T follicular helper cell (primary cell): ENCODE results near the gene IGSF3.

ENCODE experiments used
- DNase-seq: peaks from one replicate; pipeline ENCODE4 v3.0.0-alpha.2; 2020; ENCODE audit warnings: low read depth
- total RNA-seq, 2 experiments: gene quantifications; one replicate each; lab custom pipeline; 2026; lab: John Stamatoyannopoulos, UW

Gene IGSF3
- 1.1 to 32.3 reads per million in 2 experiments for total RNA-seq

- DNase-seq: peak; percentile 8
Observed at GRCh38 chr1:116667575-116668105, at the start of gene IGSF3. Gene IGSF3, minus strand, starts transcription at chr1:116667733. Its CDS starts 1,407 bp downstream, at chr1:116666326.

DNA sequence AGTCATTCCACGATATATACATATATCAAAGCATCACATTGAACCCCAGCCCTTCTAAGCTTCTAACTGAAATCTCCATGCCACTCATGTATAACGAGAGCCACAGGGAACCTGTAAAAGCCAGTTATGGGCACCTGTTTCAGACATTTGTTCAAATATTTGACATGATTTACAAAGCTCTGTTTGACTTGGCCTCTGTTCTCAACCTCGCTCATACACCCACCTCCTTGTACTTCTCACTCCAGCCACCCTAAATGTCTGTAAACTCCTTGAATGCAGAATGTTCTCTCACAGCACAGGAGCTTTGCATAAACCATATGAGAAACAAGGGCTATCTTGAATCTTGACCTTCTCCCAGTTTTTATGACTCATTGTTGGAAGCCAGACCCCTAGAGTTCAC, 49.8 kb upstream of the IGSF3 start:
- DNase-seq: no peak

DNA sequence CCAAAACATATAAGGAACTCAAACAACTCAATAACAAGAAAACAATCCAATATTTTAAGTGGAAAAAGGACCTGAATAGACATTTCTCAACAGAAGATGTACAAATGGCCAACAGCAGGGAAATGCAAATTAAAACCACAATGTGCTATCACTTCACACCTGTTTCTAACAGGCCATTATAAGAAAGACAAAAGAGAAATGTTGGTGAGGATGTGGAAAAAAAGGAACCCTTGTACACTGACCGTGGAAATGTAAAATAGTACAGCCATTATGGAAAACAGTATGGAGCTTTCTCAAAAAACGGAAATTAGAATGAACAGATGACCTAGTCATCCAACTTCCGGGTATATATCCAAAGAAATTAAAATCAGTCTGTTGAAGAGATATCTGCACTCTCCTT, 48.9 kb upstream of the IGSF3 start:
- DNase-seq: no peak

GRCh38 chr1:116713474-116713873, 45.9 kb upstream of the IGSF3 start:
- DNase-seq: no peak

DNA sequence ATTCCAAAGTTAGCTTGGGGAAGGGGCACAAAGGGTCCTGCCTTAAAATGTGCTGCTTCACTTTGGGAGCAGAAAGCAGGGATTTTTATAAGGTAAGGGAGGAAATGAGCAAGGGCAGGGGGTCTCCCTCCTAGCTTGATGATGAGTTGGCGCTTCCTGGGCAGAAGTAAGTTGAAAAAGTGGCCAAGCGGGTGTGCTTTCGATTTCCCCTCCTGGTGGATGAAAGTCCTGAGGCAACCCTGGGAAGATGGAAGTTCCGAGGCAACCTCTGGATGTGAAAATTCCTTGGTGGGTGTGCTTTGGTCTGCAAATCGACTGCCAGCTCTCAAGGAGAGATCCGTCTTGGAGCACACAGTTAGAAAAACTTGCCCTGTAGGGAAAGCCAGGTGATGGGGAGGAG, 45.0 kb upstream of the IGSF3 start:
- no peak for DNase-seq

DNA sequence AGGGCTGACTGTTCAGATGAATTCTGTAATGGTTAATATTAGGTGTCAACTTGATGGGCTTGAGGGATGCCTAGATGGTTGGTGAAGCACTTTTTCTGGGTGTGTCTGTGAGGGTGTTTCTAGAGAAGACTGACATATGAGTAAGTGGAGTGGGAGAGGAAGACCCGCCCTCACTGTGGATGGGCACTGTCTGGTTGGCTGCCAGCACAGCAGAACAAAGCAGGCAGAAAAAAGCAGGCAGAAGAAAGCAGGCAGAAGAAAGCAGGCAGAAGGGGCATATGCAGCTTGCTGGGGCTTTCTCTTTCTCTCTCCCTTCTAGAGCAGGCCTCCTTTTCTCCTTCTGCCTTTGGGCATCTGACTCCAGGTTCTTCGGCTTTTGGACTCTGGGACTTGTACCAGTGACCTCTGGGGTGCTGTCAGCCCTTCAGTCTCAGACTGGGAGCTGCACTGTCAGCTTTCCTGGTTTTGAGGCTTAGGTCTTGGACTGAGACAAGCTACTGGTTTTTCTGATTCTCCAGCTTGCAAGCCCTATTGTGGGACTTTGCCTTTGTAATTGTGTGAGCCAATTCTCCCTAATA, 43.8 kb upstream of the IGSF3 start:
- no peak for DNase-seq

DNA sequence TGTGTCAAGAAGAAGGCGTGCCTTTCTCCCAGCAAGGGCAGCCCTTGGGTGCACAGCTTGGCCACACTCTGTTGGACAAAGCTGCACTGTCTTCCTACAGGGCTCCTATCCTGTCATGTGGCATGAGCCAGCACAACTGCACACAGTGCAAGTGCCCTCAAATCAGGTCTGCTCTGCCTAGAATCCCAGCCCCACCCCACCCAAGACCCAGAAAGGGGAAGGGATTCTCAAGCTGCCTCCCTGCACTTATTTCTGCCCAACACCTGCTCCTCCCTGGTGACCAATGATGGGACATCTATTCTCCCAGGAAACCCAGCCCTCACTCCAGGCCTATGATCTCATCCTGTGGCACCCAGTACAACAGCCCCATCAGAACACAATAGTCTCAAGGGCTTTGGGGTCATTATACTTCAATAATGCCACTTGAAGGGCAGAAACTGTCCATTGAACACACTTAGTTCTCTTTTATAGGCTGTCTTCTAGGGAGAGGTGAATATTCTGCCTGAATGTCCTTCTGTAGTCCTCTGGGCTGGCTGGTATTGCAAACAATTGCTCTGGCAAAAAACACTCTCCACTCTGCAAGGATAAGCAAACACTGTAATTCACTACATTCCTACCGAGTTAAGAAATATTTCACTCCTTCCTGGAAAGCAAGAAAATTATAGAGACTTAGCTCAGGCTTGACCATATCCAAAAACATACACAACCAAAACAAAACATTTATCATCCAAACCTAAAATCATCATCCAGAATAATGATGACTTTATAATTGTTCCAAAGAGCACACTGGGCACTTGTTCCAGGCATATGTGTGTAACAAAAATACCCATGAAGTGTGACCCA, 43.1 kb upstream of the IGSF3 start:
- DNase-seq: no peak

DNA sequence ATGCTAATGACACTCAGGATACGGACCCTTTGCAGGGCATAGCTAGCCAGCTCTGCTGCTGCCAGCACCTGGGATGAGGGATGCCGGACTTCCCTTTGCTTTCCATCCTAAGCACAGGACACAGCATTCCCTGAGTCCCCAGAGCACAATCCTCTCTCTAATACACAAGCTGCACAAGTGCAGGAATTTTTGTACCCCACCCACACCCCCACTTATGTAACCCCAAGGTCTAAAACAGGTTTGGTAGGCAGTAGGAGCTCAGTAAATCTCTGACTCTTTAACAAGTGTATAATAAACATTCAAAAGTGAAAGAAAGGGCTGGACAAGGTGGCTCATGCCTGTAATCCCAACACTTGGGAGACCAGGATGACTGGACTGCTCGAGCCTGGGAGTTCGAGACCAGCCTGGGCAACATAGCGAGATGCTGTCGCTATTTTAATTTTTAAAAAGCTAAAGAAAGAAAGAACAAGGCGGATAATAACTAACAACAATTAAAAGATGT, 42.2 kb upstream of the IGSF3 start:
- no peak for DNase-seq

GRCh38 chr1:116708255-116708900, 40.8 kb upstream of the IGSF3 start:
- no peak for DNase-seq

DNA sequence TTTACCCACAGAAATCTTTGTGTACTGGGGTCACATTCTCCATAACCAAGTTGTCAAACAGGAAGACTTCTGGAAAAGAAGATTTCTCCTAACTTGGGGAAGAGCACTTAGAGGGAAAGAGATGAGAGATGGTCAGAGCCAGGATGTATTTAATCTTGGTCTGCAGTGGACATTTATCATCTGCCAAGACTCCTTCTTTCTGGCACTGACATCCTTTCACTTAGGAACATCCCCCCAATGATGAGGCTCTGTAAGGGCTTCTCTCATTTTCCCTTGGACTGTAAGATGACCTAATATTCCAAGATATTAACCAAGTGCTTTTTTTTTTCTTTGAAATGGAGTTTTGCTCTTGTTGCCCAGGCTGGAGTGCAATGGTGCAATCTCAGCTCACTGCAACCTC, 39.3 kb upstream of the IGSF3 start:
- no peak for DNase-seq

DNA sequence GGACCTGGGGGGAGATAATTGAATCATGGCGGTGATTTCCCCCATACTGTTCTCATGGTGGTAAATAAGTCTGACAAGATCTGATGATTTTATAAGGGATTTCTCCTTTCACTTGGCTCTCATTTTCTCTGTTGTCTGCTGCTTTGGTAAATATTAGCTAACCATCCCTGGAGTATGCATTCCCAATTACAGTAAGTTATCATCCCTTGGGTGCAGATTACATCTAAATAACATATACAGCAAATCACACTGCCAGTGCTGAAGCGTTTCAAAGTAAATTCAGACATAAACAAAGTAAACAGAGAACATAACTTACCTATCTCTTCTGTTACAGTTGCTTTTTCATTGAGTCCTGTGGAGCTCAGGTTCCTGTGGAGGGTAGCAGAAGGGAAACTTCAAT, 38.6 kb upstream of the IGSF3 start:
- no peak for DNase-seq

GRCh38 chr1:116704278-116704677, 36.7 kb upstream of the IGSF3 start:
- DNase-seq: no peak

GRCh38 chr1:116699605-116700004, 32.1 kb upstream of the IGSF3 start:
- DNase-seq: no peak

DNA sequence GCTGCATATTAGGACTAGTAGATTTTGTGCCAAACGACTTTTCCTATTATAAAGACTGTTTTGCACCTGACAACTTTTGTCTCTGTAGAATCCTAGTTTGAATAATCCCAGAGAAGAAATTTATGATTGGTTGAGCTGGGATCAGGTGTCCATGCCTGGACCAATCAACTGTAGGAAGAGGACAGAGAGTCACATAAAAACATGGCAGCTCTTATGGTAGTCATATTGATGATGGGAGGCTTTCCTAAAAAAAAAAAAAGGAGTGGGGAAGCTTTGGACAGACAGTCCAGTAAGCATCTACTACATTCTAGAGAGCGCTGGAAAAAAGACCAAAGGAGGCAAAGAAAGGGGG, 30.7 kb upstream of the IGSF3 start:
- no peak for DNase-seq

DNA sequence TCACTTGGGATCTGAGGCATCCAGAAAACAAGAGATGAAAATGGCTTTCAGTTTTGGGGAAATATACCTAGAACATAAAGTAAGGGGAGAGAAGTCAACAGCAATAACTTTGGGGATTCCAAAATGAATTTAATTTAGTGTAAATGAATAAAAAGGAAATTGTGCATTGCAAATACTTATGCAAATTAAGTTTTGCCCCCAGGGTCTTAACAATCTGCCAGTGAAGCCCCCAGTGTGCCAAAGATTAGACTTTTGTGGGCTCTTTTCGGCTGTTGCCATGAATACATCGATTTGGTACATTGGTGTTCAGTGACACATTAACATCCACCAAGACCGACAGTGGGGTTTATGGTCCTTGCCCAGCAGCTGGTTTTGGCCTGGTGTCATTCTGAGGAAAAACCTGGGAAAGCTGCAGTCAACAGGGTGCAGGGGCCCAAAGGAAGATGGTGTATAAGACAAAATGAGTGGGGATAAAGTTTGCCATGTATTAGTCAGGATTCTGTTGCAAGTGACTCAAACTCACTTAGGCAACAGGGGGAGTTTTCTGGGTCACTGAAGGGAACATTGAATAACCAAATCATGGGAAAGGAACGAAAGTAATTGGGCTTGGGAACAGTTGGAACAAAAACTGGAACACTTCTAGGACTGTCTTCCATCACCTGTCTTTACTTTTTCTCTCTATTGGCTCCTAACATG, 30.2 kb upstream of the IGSF3 start:
- no peak for DNase-seq

GRCh38 chr1:116694524-116694923, 27.0 kb upstream of the IGSF3 start:
- no peak for DNase-seq

- DNase-seq: no peak
Observed at GRCh38 chr1:116693759-116694480, 26.4 kb upstream of the IGSF3 start.

DNA sequence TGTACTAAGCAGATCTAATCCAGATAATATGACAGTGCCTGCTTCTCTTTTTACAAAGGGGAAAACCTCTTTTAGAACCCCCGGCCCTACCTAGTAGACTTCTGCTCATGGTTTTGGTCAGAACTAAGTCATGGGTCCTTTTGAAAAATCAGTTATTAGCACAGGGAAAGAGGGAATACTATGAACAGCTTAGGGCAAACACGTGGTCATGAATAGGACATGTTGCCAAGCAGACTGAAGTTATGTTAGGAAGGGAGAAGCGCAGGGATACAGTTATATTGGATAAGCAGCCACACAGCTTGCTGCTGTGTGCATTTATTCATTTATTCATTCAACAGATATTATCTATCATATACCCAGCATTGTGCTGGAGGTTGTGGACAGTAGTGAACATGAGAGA, 25.3 kb upstream of the IGSF3 start:
- DNase-seq: no peak

GRCh38 chr1:116690849-116691406, 23.4 kb upstream of the IGSF3 start:
- DNase-seq: no peak

DNA sequence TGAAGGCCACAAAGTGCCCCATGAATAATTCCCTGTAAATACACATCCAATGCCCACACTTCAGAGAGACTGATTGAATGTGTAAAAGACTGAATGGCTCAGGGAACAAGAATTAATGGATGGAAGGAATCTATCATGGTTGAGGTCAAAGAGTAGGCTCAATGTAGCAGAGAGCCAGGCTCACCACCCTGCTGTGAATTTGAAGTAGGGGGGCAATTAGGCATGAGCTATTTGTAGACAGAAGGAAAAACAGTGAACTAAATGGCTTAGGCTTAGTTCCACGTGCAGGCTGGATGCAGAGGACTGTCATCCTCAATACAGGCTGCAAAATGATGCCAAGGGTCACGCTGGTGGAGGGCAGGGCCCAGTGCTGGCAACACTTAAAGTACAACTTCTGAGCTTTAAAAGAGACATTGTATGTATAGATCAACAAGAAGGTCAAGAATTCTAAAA, 22.9 kb upstream of the IGSF3 start:
- no peak for DNase-seq
